ENCODE results near the gene WDR77.

Gene WDR77

DNA sequence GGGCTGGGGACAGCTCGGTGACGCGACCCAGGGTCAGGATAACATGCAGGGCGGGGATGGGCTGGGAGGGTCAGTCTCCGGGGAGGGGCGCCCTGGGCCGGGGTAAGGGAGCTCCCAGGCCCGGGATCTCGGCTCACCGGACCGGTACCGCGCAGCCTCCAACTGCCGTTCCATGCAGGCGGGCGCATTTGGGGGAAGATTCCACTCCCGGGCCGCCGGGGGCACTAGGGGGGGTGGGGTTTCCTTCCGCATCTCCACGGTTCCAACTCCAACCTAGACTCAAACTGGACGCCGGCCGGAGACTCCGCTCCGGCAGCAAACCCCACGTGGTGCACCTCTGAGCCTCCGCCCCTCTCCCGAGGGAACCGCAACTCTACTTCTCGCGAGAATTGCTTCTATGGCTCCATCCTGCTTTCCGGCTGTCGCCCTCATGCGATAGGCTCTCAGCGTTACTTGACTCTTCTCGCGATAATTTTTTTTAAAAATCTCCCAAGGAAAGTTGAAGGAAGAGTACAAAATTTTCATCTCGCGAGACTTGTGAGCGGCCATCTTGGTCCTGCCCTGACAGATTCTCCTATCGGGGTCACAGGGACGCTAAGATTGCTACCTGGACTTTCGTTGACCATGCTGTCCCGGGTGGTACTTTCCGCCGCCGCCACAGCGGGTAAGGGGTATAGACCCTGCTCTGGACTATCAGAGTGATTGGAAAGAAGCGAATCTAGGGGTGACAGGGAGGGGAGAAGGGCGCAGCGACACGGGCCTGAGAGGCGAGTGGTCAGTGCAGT is at the start of gene WDR77, which contains the start of gene ATP5PB:
TSS of gene WDR77 (minus strand) at position 339 of the 785 bp plus-strand sequence. CDS start at position 252, 87 bp downstream.
TSS of gene ATP5PB (plus strand) at position 547 of the 785 bp plus-strand sequence. CDS start at position 625, 78 bp downstream.
- peak; percentile 98 for DNase-seq (ENCODE audit: low read depth)

DNA sequence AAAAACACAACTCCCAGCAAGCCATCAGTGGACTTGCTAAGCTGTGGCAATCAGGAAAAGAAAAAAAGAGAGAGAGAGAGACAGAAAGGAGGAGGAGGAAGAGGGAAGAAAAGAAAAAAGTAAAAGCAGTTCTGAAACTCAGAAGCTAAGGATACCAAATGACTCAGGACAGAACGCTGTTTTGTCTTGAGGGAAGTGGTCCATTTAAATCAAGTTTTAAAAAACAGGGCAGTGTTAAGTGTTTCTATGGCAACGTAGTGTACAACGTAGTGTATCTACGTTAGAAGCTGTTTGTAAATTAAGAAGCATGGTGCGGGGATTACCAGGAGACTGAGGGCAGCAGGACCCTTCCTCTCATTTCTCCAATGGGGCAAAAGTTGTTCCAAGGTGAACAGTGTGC is 48.5 kb upstream of the WDR77 start:
- DNase-seq (ENCODE audit: low read depth): no peak

DNA sequence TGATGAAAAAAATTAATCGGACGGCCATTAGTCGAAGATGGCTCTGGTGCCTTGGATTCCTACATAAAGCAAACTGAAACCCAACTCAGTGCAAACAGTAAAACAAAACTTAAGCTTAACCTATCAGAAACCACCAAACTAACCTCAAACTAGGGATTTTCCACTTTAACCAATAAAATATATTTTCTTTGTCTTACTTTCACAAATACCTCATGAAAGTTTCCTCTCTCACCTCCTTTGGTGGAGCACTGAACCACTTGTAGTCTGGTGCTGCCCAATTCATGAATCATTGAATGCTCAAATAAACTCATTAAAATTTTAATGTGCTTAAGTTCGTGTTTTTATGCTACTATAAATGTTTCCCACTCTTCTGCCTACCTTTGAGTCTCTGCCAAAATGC is 47.3 kb upstream of the WDR77 start:
- no peak for DNase-seq (ENCODE audit: low read depth)

DNA sequence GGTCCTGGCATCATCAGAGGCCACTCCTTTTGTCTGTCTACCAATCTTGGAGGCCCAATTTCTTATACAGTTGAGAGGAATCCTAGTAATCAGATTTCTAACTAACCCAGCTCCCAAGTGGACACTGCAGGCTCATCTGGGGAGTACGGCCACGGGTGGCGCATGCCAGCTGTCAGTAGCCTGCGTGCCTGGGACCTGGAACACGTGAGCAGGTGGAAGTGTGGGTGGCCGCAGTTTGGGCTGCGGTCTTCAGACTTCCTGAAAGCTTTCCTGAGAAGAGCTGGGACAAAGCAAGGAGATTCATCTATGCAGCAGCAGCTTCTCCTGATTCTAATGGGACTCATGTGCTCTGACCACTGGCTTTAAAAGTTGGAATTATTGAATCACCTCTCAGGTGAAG is 42.0 kb upstream of the WDR77 start:
- DNase-seq (ENCODE audit: low read depth): no peak

DNA sequence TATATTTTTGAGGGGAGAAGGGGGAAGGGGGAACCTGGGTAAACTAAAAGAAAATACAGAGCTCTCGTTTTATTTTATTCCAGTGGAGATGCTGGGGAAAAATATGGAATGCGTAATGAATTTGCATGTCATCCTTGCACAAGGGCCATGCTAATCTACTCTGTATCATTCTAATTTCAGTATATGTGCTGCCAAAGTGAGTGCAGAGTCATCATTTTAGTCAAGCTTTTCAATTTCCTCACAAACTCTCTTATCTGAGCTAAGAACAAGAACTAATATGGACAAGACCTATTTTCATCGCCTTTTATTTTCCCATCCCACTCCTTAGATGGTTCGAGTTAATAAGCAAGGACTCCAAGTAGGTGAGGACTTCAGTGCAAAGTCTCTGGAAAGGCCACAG is 41.2 kb upstream of the WDR77 start:
- DNase-seq (ENCODE audit: low read depth): no peak

DNA sequence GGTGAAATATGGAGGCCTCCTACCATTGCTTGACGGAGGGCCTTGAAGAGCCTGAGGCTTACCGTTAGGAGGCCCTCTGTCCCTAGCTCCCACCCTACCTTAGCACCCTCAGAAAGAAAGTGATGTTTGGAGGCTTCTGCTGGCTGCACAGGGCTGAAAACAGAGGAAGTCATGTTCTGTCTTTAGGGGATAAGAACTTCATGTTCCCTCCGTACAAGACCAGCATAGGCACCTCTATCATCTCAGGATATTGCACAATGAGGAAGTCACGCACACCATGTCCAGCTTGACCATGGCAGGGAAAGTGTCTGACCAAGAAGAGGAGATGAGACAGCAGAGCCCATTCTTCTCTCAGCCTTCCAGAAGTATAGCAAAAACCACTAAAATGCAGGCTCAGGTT is 40.5 kb upstream of the WDR77 start:
- DNase-seq (ENCODE audit: low read depth): no peak

DNA sequence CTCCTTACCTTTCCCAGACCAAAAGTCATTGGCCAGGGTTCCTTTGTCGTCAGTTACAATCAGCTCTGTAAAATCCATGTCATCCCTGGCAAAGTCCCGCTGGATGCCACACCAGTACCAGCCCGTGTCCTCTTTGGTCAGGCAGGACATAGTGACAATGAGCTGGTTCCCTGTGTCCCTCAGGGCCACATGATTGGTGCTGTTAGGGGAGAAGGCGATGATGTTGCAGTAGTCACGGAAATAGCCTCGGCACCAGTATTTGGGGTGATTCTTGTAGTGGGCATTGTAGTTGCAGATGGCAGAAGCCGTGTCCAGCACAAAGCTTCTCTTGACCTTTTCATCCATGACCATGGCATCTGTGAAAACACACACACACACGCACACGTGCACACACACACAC is 39.6 kb upstream of the WDR77 start:
- DNase-seq (ENCODE audit: low read depth): no peak

DNA sequence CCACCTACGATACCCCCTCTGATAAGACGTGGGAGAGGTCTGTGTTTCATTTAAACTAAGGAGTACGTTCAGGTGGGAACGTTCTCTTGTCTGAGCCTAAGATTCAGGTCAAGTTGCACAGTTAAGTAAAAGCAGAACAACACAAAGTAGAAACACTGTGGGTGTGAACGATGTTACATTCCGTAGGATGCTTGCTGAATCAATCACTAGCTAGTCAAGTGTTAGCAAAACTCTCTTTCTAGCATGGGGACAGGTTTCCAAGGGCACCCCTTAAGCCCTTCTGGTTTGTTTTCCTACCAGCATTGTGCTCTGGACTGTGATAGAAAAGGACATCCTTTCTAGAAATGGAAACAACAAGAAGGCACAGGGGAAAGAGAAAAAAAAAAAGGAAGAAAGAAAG is 38.1 kb upstream of the WDR77 start:
- DNase-seq (ENCODE audit: low read depth): no peak

DNA sequence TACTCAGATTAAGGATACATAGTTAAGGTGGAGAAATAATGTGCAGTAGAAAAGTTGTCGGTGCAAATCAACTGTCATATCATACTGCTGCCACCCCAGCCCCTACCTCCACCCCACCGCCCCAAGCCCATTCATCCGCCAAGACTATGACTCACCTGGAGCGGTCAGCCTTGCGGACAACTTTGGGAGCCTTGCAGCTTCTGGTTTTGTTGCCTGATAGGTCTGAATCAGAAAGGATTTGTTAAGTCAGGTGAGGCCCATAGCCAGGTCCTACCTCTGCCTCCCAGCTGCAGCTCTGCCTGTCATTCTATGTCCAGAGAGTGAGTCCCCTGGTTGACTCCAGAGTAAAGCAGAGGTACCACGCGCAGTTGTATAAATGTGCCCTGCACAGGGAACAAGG is 37.4 kb upstream of the WDR77 start:
- no peak for DNase-seq (ENCODE audit: low read depth)

DNA sequence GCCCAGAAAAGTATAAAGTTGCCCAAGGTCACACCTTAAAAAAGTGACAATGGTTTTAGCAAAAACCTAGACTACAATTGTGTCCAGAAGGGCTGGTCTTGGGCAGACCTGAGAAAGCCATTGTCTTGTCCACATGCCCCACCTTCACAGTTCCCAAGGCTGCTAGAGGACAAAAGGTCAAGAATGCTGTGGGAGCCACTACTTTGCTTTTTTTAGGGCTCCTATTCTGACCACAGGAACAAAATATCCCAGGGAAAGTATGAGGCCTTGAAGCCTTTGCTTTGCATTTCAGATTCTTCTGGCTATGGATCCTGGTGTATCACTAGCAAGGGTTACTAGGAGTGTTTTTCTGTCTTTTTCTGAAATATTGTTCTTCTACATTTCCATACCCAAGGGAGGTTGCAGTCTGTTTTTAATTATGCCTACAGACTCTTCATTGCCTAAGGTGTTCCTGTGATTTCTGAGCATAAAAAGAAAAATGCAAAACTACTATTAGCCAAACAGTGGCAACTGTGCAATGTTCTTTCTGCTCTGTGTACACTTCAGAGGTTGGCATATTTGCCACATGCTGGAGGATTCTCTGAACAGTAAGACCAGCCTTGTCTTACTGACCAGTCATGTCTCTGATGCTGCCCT is 35.5 kb upstream of the WDR77 start:
- no peak for DNase-seq (ENCODE audit: low read depth)

DNA sequence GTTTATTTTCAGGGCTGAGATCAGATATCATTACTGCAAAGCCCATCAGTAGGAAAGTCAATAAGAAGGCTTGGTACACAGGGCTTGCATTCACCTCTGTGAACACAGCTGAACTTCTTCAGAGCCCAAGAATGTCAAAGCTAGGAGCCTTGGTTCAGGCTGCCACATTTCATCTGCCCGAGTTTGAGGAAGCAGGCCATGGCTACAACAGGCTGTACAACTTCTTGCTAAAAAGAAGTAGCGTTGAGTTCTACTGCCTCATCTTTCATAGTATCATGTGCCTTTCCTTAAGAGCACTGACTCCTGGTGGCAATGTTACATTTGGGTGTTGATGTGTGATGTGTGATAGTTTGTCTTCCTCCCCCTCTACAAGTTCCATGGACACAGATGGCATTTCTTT is 34.8 kb upstream of the WDR77 start:
- DNase-seq (ENCODE audit: low read depth): no peak

DNA sequence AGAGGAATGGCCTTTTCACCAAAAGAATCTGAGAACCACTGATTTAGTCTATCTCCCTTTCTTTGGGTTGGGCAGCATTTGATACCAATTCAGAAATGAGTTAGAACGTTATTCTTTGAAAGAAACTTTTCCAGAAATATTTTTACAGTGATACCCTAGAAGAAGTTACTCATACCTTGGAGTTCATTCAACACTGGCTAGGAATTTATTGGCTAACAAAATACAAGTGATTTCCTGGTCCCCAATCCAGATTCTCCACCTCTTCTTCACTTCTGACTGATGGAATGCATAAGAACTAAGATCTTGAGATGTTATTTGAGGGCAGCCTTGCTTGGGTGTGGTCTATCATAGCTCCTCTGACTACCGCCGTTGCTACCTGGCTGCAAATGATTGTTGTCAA is 34.1 kb upstream of the WDR77 start:
- DNase-seq (ENCODE audit: low read depth): no peak

DNA sequence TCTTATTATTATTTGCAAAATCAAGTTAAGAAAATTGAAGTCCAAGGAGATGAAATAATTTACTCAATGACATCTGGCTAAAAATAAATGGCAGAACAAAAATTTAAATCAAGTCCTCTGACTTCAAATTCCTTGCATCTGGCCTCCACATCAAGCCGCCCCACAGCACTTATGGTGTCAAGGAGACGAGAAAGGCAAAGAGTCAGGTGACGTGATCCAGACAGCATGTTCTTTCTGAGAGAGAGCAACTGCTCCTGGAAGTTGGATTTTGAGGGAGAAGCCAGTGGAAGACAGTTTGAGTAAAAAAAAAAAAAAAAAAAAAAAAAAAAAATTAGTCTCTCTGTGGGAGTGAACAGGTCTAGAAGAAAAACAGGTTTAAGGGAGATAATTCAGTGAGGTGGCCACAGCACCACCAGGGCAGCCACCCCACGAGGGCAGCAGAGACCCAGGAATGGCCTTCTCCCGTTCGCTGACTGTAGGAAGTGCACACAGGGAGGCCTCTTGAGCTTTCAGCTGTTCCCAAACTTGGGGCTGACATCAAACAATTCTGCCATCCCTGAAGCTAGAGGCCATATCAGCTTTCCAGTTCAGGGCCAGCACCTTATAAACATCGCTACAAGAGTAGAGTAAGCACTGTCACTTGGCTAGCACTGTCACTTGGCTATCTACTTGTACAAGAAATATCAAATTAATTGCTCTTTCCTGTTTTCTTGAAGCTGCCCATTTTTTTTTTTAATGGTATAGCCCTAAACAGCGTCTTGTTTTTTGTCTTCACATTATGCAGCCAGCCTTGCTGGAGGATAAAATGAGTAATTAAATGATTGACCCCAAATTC is 32.5 kb upstream of the WDR77 start:
- peak; percentile 21 for DNase-seq (ENCODE audit: low read depth)

DNA sequence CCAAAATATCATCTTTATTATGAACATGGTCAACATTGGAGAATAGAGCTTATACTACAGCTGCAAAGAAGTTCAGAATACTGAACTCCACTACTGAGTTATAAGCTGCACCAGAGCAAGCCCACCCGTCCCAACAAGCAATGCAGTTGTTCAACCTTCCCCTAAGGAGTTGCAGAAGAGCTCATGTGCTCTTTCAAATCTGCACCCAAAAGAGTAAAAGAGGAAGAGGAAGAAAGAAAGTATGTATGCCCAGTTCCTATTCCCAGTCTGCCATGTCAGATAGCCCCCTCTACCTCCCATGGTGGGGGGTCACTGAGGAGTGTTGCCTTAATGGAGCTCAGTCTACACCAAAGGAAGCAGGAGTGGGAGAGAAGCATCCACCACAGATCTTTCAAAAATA is 31.6 kb upstream of the WDR77 start:
- no peak for DNase-seq (ENCODE audit: low read depth)

DNA sequence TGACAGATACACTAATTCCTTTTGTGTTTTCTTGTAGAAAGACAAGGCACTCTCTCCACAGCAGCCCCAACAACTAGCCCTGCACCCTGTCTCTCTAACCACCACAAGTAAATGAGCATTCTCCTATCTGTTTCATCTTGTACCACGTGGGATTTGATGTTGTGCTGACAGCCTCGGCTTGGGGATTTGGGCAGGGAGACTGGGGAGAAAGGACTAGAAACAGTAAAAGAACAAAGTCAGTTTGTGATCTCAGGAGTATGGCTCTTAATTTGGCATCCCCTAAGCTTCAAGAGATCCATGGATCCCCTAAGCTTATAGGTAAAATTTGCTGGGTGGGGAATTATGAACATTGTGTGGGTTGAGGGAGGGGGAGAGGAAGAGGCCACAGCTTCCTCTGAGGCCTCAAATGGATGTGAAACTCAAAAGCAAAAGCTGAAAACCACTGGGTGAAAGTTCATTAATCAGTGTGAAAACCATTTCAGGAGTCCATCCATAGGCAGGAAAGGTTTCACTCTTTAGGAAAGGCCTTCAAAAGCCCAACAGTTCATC is 27.8 kb upstream of the WDR77 start:
- no peak for DNase-seq (ENCODE audit: low read depth)

DNA sequence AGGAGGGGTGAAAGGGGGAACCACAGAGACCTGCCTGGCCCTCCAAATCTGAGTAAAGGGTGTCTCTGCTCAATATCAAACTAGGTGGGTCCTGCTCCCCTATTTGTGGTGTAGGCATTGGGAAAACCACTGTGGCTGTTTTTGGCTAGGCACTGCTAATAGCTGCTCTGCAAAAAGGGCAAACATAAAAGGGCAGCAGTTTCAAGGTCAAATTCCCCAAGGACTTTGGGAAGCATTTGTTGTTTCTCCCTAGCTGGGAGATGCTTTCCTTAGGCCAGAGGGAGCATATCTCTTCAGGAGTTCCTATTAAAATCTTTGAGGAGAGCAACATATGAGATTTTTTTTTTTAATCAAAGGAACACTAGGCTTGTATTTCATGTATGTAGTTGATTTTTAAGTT is 27.2 kb upstream of the WDR77 start:
- DNase-seq (ENCODE audit: low read depth): no peak

DNA sequence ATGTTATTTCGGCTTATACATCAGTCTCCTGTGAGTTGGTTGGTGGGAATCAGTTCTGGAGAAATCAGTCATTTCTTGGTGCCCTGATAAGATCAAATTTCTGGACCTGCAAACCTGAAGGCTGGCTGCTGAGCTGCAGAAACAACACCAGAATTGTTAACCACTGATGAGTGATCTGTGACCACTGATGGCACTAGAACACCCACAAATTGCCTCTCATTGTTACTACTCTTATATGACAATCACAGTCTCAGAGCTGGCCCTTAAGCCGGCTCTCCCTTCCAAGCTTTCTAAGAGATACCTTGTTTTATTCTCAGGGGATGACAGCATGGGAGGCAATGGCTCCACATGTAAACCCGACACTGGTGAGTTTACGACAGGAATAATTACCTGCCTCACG is 26.6 kb upstream of the WDR77 start:
- no peak for DNase-seq (ENCODE audit: low read depth)

DNA sequence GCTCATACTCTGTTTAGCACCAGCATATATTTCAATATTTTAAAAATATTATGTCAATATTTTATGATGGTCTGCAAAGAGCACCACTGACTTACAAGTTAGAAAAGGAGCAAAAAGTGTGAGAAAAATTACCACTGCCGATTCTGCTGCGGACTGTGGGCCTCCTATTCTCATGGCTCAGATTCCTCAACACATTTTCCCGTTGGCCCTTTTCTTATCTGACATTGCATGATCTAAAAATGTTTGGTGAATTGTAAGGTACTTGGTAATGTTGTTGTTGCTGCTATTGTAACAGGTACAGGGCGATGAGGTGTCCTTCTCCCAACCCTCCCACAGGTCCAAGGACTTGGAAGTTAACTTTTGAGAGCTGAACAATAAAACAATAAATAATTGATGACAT is 25.5 kb upstream of the WDR77 start:
- no peak for DNase-seq (ENCODE audit: low read depth)

DNA sequence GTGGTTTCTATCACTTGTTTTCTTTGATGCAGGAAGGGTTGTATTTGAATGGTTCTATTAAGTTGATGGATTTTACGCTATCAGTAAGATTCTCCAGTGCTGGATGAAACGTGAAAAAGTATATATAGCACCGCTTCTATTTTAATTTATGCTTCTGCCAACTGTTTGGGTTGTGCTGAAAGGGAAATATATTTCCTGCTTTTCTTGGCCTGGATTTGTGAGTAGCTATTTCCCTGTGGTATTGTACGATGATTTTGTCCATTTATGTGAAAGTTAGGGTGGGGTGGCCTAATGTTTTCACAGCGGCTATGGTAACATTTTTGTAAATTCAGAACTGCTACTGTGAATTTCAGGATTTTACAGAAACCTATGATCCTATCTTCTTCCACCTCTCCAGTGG is 25.1 kb upstream of the WDR77 start:
- DNase-seq (ENCODE audit: low read depth): no peak

DNA sequence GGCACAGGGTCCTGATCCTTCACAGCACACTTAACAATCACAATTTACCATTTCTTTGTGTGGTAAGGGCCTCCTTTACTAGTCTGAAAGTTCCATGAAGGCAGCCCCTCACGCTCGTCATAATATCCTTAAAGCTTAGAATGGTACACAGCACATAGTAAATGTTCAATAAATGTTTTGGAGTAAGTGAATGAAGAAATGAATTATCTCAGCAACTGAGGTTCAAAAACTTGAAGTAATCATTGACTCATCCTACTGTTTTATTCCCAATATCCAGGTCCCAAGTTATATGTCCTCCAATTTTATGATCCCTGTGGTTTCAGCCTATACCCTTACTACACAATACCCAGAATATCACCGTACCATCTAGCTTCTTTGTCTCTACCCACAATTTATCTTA is 22.5 kb upstream of the WDR77 start:
- no peak for DNase-seq (ENCODE audit: low read depth)

DNA sequence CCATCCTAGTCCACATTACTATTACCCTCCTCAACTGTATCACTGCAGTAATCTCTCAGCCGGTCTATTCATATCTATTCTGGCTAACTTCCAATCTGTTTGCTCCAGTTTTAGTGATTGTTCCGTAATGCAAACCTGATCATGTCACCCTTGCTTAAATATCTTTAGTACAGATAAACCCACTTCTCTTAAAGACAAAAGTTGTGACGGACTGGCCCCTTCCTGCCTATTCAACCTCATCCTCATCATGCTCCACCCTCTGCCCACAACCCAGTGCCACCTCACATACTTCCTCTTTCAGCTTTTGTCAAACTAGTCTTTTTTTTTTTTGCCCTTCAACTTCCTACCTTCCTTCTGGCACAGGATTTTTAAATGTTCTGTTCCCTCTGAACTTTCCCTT is 22.0 kb upstream of the WDR77 start:
- DNase-seq (ENCODE audit: low read depth): no peak

DNA sequence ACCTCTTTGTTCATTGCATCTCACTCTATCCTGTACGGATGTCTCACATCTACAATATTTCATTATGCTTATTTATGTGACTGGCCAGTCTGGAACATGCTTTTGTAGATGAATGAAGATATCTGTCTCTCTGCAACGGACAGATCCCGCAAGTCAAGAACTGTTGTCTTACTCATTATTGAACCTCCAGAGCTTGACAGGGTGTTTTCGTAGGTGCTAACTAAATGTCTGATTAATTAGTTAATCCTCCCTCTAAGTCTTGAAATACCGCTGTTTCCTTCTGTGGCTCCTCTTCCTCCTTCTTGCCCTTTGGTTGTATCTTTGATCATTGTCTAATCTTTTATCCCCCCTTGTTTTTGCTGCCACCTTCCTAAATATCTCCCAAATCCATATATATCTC is 21.5 kb upstream of the WDR77 start:
- no peak for DNase-seq (ENCODE audit: low read depth)

DNA sequence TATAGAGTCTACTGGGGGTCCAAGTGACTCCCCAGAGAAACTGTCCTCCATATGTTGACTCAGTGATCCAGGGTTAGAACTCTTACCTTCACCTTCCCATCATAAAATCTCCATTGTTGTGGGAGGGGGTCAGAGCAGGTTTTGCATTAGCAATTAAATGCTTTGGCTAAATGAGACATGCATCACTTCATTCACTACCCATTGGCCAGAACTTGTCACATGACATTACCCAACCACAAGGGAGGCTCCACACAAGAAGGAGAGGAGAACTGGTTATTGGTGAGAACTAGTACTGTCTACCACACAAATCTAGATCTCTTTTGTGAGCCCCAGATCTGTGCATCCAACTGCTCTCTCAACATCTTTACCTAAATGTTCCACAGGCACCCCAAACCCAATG is 20.5 kb upstream of the WDR77 start:
- DNase-seq (ENCODE audit: low read depth): no peak

All from fibroblast of the conjunctiva (primary cell).